Measurements from ENCODE around the gene GABRB2.

Gene GABRB2

GRCh38 chr5:161467703-161468102 lies 78.8 kb downstream of the GABRB2 start:
- TF ChIP-seq, protein P1, sequence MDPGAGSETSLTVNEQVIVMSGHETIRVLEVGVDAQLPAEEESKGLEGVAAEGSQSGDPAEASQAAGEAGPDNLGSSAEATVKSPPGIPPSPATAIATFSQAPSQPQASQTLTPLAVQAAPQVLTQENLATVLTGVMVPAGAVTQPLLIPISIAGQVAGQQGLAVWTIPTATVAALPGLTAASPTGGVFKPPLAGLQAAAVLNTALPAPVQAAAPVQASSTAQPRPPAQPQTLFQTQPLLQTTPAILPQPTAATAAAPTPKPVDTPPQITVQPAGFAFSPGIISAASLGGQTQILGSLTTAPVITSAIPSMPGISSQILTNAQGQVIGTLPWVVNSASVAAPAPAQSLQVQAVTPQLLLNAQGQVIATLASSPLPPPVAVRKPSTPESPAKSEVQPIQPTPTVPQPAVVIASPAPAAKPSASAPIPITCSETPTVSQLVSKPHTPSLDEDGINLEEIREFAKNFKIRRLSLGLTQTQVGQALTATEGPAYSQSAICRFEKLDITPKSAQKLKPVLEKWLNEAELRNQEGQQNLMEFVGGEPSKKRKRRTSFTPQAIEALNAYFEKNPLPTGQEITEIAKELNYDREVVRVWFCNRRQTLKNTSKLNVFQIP (CRISPR knock-in tag; IDR thresholded peaks at IDR 0.05; ENCODE audit: borderline replicate concordance, low read depth): no peak
- TF ChIP-seq TOX (CRISPR knock-in tag; IDR thresholded peaks at IDR 0.05; ENCODE audit: borderline replicate concordance): no peak
- TF ChIP-seq ZFP30 (CRISPR knock-in tag; IDR thresholded peaks at IDR 0.05): no peak
- no peak for TF ChIP-seq TCF4 (CRISPR knock-in tag; IDR thresholded peaks at IDR 0.05; ENCODE audit: borderline replicate concordance)
- no peak for TF ChIP-seq ZC3H10 (CRISPR knock-in tag; IDR thresholded peaks at IDR 0.05)
- TF ChIP-seq ISL1 (CRISPR knock-in tag; IDR thresholded peaks at IDR 0.05): no peak
- TF ChIP-seq ZNF565 (CRISPR knock-in tag; conservative IDR thresholded peaks at IDR 0.05; ENCODE audit: low read depth): no peak
- no peak for TF ChIP-seq GLIS3 (CRISPR knock-in tag; IDR thresholded peaks at IDR 0.05)
- no peak for TF ChIP-seq ARNTL (CRISPR knock-in tag; IDR thresholded peaks at IDR 0.05; ENCODE audit: borderline replicate concordance, low read depth)
- no peak for TF ChIP-seq ZFP3 (CRISPR knock-in tag; IDR thresholded peaks at IDR 0.05)
- no peak for TF ChIP-seq BACH2 (CRISPR knock-in tag; IDR thresholded peaks at IDR 0.05; ENCODE audit: borderline replicate concordance)
- no peak for TF ChIP-seq ZNF70 (CRISPR knock-in tag; IDR thresholded peaks at IDR 0.05)
- no peak for TF ChIP-seq RARB (CRISPR knock-in tag; IDR thresholded peaks at IDR 0.05)
- no peak for TF ChIP-seq SNAI2 (CRISPR knock-in tag; IDR thresholded peaks at IDR 0.05)
- TF ChIP-seq, protein P2, sequence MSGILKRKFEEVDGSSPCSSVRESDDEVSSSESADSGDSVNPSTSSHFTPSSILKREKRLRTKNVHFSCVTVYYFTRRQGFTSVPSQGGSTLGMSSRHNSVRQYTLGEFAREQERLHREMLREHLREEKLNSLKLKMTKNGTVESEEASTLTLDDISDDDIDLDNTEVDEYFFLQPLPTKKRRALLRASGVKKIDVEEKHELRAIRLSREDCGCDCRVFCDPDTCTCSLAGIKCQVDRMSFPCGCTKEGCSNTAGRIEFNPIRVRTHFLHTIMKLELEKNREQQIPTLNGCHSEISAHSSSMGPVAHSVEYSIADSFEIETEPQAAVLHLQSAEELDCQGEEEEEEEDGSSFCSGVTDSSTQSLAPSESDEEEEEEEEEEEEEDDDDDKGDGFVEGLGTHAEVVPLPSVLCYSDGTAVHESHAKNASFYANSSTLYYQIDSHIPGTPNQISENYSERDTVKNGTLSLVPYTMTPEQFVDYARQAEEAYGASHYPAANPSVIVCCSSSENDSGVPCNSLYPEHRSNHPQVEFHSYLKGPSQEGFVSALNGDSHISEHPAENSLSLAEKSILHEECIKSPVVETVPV (CRISPR knock-in tag; IDR thresholded peaks at IDR 0.05): no peak
- no peak for TF ChIP-seq CREB5 (CRISPR knock-in tag; IDR thresholded peaks at IDR 0.05; ENCODE audit: low read depth)
- TF ChIP-seq PATZ1 (CRISPR knock-in tag; IDR thresholded peaks at IDR 0.05; ENCODE audit: borderline replicate concordance): no peak
- TF ChIP-seq ZNF8 (CRISPR knock-in tag; IDR thresholded peaks at IDR 0.05): no peak
- no peak for TF ChIP-seq PPARA (CRISPR knock-in tag; IDR thresholded peaks at IDR 0.05; ENCODE audit: borderline replicate concordance)
- no peak for ATAC-seq

- TF ChIP-seq SNAI2 (CRISPR knock-in tag; IDR thresholded peaks at IDR 0.05) (no peak), ZFP30 (CRISPR knock-in tag; IDR thresholded peaks at IDR 0.05) (no peak), ZFP3 (CRISPR knock-in tag; IDR thresholded peaks at IDR 0.05) (no peak), CSDC2 (CRISPR knock-in tag; IDR thresholded peaks at IDR 0.05) (no peak), PPARA (CRISPR knock-in tag; IDR thresholded peaks at IDR 0.05; ENCODE audit: borderline replicate concordance) (no peak), PATZ1 (CRISPR knock-in tag; IDR thresholded peaks at IDR 0.05; ENCODE audit: borderline replicate concordance) (no peak), ISL1 (CRISPR knock-in tag; IDR thresholded peaks at IDR 0.05) (no peak), BACH2 (CRISPR knock-in tag; IDR thresholded peaks at IDR 0.05; ENCODE audit: borderline replicate concordance) (no peak), ESRRG (CRISPR knock-in tag; IDR thresholded peaks at IDR 0.05) (no peak), RARB (CRISPR knock-in tag; IDR thresholded peaks at IDR 0.05) (no peak), ZC3H10 (CRISPR knock-in tag; IDR thresholded peaks at IDR 0.05) (no peak), OSR1 (CRISPR knock-in tag; IDR thresholded peaks at IDR 0.05) (no peak), ZNF8 (CRISPR knock-in tag; IDR thresholded peaks at IDR 0.05) (no peak), TCF4 (CRISPR knock-in tag; IDR thresholded peaks at IDR 0.05; ENCODE audit: borderline replicate concordance) (no peak), GLIS3 (CRISPR knock-in tag; IDR thresholded peaks at IDR 0.05) (no peak), CREB5 (CRISPR knock-in tag; IDR thresholded peaks at IDR 0.05; ENCODE audit: low read depth) (no peak), ARNTL (CRISPR knock-in tag; IDR thresholded peaks at IDR 0.05; ENCODE audit: borderline replicate concordance, low read depth) (no peak)
- TF ChIP-seq, protein P2 (CRISPR knock-in tag; IDR thresholded peaks at IDR 0.05): no peak
- TF ChIP-seq, protein P3, sequence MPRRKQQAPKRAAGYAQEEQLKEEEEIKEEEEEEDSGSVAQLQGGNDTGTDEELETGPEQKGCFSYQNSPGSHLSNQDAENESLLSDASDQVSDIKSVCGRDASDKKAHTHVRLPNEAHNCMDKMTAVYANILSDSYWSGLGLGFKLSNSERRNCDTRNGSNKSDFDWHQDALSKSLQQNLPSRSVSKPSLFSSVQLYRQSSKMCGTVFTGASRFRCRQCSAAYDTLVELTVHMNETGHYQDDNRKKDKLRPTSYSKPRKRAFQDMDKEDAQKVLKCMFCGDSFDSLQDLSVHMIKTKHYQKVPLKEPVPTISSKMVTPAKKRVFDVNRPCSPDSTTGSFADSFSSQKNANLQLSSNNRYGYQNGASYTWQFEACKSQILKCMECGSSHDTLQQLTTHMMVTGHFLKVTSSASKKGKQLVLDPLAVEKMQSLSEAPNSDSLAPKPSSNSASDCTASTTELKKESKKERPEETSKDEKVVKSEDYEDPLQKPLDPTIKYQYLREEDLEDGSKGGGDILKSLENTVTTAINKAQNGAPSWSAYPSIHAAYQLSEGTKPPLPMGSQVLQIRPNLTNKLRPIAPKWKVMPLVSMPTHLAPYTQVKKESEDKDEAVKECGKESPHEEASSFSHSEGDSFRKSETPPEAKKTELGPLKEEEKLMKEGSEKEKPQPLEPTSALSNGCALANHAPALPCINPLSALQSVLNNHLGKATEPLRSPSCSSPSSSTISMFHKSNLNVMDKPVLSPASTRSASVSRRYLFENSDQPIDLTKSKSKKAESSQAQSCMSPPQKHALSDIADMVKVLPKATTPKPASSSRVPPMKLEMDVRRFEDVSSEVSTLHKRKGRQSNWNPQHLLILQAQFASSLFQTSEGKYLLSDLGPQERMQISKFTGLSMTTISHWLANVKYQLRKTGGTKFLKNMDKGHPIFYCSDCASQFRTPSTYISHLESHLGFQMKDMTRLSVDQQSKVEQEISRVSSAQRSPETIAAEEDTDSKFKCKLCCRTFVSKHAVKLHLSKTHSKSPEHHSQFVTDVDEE (CRISPR knock-in tag; IDR thresholded peaks at IDR 0.05): no peak
- ATAC-seq: no peak
Measured at GRCh38 chr5:161460741-161461140, 85.8 kb downstream of the GABRB2 start.
